Stimulated activated naive CD8-positive, alpha-beta T cell treated with anti-CD3 and anti-CD28 coated beads, Interleukin-15, Interleukin-2, amounts not matched to agents 100 ng/mL and 50 ng/mL, for 24 hours (primary cell): ENCODE data around the gene ERVMER34-1.

Experiments
- H3K27ac Mint-ChIP-seq: one replicate; pipeline ENCODE4 v1.8.0; 2021; ENCODE audit warnings: mild to moderate bottlenecking, mixed read lengths
- H3K27me3 Mint-ChIP-seq: one replicate; pipeline ENCODE4 v1.8.0; 2021; ENCODE audit warnings: mixed read lengths
- H3K36me3 Mint-ChIP-seq: one replicate; pipeline ENCODE4 v1.8.0; 2021; ENCODE audit warnings: low read depth, mixed read lengths
- H3K4me1 Mint-ChIP-seq: one replicate; pipeline ENCODE4 v1.8.0; 2021; ENCODE audit warnings: low read depth, mixed read lengths
- H3K4me3 Mint-ChIP-seq: one replicate; pipeline ENCODE4 v1.8.0; 2021; ENCODE audit warnings: mild to moderate bottlenecking, mixed read lengths
- H3K9me3 Mint-ChIP-seq: one replicate; pipeline ENCODE4 v1.8.0; 2021; ENCODE audit warnings: mixed read lengths

ERVMER34-1 gene

GRCh38 chr4:52712251-52713130 is 38.7 kb downstream of the ERVMER34-1 start:
- peaks cover 46% of the 10 kb centered on the region for H3K36me3 Mint-ChIP-seq
- no peaks in the 10 kb centered on the region for H3K27me3 Mint-ChIP-seq
- peak overlapping the region; percentile 99 for H3K27ac Mint-ChIP-seq
- H3K9me3 Mint-ChIP-seq = no peaks in the 10 kb centered on the region
- peaks cover 59% of the 10 kb centered on the region for H3K4me1 Mint-ChIP-seq
- peak overlapping the region; percentile 97 for H3K4me3 Mint-ChIP-seq

- Mint-ChIP-seq H3K27me3 (no peaks in the 10 kb centered on the region), H3K27ac (peak overlapping the region; percentile 75), H3K4me1 (peaks cover 56% of the 10 kb centered on the region)
Measured at GRCh38 chr4:52711834-52712250, 39.4 kb downstream of the ERVMER34-1 start.

GRCh38 chr4:52711272-52711671 is 40.0 kb downstream of the ERVMER34-1 start:
- Mint-ChIP-seq H3K27ac (peak overlapping the region; percentile 75), H3K4me1 (peaks cover 50% of the 10 kb centered on the region), H3K27me3 (no peaks in the 10 kb centered on the region), H3K9me3 (no peaks in the 10 kb centered on the region), H3K4me3 (peak overlapping the region; percentile 97), H3K36me3 (peaks cover 36% of the 10 kb centered on the region)

More at GRCh38 chr4:52711834-52712250, 39.4 kb downstream of the ERVMER34-1 start:
- Mint-ChIP-seq H3K4me3 (peak overlapping the region; percentile 97), H3K36me3 (peaks cover 41% of the 10 kb centered on the region), H3K9me3 (no peaks in the 10 kb centered on the region)

GRCh38 chr4:52709155-52709554 is 42.1 kb downstream of the ERVMER34-1 start:
- H3K36me3 Mint-ChIP-seq = peaks cover 14% of the 10 kb centered on the region
- H3K4me3 Mint-ChIP-seq = no peak overlapping the region
- H3K27ac Mint-ChIP-seq = no peak overlapping the region
- no peaks in the 10 kb centered on the region for H3K27me3 Mint-ChIP-seq
- no peaks in the 10 kb centered on the region for H3K9me3 Mint-ChIP-seq
- H3K4me1 Mint-ChIP-seq = peaks cover 29% of the 10 kb centered on the region

GRCh38 chr4:52704661-52705060 is 46.6 kb downstream of the ERVMER34-1 start:
- Mint-ChIP-seq H3K4me1 (peaks cover 5% of the 10 kb centered on the region), H3K36me3 (no peaks in the 10 kb centered on the region), H3K9me3 (no peaks in the 10 kb centered on the region), H3K27ac (no peak overlapping the region), H3K27me3 (no peaks in the 10 kb centered on the region), H3K4me3 (no peak overlapping the region)

GRCh38 chr4:52704133-52704532 is 47.1 kb downstream of the ERVMER34-1 start:
- H3K4me3 Mint-ChIP-seq = no peak overlapping the region
- H3K4me1 Mint-ChIP-seq = peaks cover 1% of the 10 kb centered on the region
- no peaks in the 10 kb centered on the region for H3K27me3 Mint-ChIP-seq
- no peaks in the 10 kb centered on the region for H3K9me3 Mint-ChIP-seq
- H3K27ac Mint-ChIP-seq = no peak overlapping the region
- no peaks in the 10 kb centered on the region for H3K36me3 Mint-ChIP-seq

- peaks cover 11% of the 10 kb centered on the region for H3K27me3 Mint-ChIP-seq
- H3K4me3 Mint-ChIP-seq = no peak overlapping the region
- H3K36me3 Mint-ChIP-seq = no peaks in the 10 kb centered on the region
- H3K9me3 Mint-ChIP-seq = no peaks in the 10 kb centered on the region
- H3K4me1 Mint-ChIP-seq = peaks cover 4% of the 10 kb centered on the region
- no peak overlapping the region for H3K27ac Mint-ChIP-seq
Measured at GRCh38 chr4:52701207-52701606, 50.0 kb downstream of the ERVMER34-1 start.

- peaks cover 4% of the 10 kb centered on the region for H3K4me1 Mint-ChIP-seq
- peaks cover 18% of the 10 kb centered on the region for H3K9me3 Mint-ChIP-seq
- H3K27ac Mint-ChIP-seq = no peak overlapping the region
- H3K4me3 Mint-ChIP-seq = no peak overlapping the region
- peaks cover 12% of the 10 kb centered on the region for H3K36me3 Mint-ChIP-seq
- H3K27me3 Mint-ChIP-seq = peaks cover 25% of the 10 kb centered on the region
Measured at GRCh38 chr4:52694936-52695335, 56.3 kb downstream of the ERVMER34-1 start.

GRCh38 chr4:52693492-52693891 is 57.7 kb downstream of the ERVMER34-1 start:
- Mint-ChIP-seq H3K36me3 (peaks cover 12% of the 10 kb centered on the region), H3K4me1 (peaks cover 4% of the 10 kb centered on the region), H3K27ac (no peak overlapping the region), H3K9me3 (peaks cover 18% of the 10 kb centered on the region), H3K27me3 (peaks cover 25% of the 10 kb centered on the region), H3K4me3 (no peak overlapping the region)
